HFF-Myc (cell line): ENCODE data around the gene NIPBL.
"Not testable (repeated sequence)": the region's sequence is repeated elsewhere in the genome, so short reads cannot be mapped to it uniquely, and the experiment has no call there.

Source experiments
- DNase-seq: peaks from one replicate; pipeline ENCODE4 v3.0.0-alpha.2; 2011; ENCODE audit warnings: low read depth; ENCODE audit errors: extremely low read depth
- H3K4me3 ChIP-seq: replicated peaks from 2 replicates; pipeline ENCODE4 v1.5.1; 2011; ENCODE audit warnings: low read depth, mild to moderate bottlenecking, control low read depth, low read length
- TF ChIP-seq, protein P1 (sequence below): IDR thresholded peaks from 2 replicates; pipeline ENCODE4 v1.5.1; 2012; ENCODE audit warnings: mild to moderate bottlenecking, low read depth, low read length, control low read depth; ENCODE audit errors: missing control alignments

The NIPBL gene

DNA sequence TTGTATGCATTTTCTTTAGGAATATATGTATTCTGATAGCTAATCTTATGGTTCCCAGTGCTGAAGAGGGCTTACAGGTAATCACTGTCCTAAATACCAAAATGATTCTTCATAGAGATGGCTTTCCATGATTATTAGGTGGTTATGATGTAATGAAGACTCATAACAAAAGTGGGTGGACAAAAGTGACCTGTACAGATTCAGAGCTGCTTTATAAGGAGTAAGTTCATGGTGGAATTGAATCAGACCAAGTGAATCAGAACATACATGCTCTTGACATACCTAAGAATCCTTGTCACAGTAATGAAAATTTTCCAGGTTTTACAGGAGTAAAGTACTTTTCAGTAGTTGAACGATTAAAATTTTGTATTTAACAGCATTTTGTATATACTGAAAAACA lies 105.6 kb downstream of the NIPBL start:
- TF ChIP-seq, protein P1, sequence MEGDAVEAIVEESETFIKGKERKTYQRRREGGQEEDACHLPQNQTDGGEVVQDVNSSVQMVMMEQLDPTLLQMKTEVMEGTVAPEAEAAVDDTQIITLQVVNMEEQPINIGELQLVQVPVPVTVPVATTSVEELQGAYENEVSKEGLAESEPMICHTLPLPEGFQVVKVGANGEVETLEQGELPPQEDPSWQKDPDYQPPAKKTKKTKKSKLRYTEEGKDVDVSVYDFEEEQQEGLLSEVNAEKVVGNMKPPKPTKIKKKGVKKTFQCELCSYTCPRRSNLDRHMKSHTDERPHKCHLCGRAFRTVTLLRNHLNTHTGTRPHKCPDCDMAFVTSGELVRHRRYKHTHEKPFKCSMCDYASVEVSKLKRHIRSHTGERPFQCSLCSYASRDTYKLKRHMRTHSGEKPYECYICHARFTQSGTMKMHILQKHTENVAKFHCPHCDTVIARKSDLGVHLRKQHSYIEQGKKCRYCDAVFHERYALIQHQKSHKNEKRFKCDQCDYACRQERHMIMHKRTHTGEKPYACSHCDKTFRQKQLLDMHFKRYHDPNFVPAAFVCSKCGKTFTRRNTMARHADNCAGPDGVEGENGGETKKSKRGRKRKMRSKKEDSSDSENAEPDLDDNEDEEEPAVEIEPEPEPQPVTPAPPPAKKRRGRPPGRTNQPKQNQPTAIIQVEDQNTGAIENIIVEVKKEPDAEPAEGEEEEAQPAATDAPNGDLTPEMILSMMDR: no peak
- no peak for DNase-seq

DNA sequence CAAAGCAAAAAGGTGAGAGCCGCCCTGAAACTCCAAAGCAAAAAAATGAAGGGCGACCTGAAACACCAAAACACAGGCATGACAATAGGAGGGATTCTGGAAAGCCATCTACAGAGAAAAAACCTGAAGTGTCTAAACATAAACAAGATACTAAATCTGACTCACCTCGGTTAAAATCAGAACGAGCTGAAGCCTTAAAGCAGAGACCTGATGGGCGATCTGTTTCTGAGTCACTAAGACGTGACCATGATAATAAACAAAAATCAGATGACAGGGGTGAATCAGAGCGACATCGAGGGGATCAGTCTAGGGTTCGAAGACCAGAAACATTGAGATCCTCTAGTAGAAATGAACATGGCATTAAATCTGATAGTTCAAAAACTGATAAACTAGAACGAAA lies 108.8 kb downstream of the NIPBL start:
- no peak overlapping the region for H3K4me3 ChIP-seq
- TF ChIP-seq, protein P1: no peak
- DNase-seq: no peak

More for the DNA sequence above, 105.6 kb downstream of the NIPBL start:
- no peak overlapping the region for H3K4me3 ChIP-seq

DNA sequence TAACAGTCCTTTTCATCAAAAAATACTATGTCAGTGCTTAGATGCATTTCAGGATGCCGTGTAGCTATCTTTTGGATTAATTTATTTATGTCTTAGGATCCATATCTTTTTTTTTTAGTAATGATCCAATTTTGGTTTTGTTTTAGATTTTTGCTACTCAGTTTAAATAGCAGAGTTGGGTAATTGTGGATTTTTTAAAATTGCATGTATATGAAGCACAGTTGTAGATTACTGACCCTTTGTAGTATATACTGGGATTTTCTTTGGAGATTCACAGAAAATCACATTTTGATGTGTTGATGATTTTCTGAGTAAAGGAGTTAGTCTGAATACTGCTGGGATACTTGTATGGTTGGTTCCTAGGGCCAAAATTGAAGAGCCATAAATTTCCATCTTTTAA lies 111.8 kb downstream of the NIPBL start:
- DNase-seq: no peak
- H3K4me3 ChIP-seq: no peak overlapping the region
- TF ChIP-seq, protein P1: no peak

DNA sequence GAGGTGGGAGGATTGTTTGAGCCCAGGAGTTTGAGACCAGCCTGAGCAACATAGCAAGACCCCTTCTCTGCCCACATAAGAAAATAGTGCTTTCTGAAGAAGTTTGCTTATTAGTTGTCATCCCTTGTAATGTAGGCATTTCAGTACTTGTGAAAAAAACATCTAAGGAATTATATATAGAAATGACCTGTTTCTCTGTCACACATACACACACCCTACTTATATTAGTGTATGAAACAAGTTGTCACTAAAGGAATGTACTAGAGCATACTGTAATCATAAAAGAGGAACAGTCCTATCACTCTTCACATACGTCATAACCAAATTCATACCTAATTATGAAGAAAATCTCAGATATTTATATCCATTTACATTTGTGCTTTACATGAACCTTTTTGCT lies 122.0 kb downstream of the NIPBL start:
- TF ChIP-seq, protein P1: no peak
- no peak for DNase-seq
- H3K4me3 ChIP-seq: no peak overlapping the region

DNA sequence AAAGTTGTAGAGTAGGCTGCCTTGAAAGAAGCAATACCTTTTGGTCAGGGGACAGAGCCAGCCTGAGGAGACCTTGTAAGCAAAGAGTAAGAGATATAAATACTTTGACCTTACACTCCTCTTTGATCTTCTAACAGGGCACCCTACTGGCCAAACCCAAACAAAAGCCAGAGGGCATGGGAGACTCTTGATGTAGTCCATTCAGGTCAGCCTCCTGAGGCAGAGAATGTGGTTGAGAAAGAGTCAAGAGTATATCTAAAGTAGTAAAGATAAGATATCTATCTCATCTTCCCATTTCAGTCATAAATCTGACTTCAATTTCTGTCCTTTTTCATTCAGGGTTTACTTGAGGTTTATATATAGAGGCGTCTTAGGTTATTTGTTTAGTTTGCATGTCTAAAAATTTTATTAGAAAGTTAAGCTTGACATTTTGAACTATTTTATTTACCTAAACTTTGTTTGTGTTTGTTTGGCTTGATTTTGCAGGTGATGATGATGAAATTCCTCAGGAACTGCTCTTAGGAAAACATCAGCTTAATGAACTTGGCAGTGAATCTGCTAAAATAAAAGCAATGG lies 125.7 kb downstream of the NIPBL start:
- no peak for DNase-seq
- no peak overlapping the region for H3K4me3 ChIP-seq
- TF ChIP-seq, protein P1: no peak

DNA sequence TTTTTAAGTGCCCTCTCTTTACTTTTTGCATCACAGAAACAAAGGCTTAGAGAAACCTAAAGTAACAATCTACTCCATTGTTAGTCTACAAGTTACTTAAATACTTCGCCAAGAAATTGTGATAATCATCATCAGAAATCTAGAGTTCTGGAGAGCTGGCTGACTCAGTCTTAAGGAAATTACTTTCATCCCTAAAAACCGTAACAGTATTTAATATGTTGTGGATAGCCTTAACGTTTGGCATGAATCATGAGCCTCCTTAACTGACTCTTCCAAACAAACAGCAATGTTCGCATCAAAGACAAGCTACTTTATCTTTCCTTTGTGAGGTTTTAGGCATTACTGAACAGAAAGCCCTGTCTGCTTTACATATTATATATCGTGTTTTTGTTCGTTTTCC lies 128.7 kb downstream of the NIPBL start:
- DNase-seq: no peak
- H3K4me3 ChIP-seq: no peak overlapping the region
- TF ChIP-seq, protein P1: no peak

DNA sequence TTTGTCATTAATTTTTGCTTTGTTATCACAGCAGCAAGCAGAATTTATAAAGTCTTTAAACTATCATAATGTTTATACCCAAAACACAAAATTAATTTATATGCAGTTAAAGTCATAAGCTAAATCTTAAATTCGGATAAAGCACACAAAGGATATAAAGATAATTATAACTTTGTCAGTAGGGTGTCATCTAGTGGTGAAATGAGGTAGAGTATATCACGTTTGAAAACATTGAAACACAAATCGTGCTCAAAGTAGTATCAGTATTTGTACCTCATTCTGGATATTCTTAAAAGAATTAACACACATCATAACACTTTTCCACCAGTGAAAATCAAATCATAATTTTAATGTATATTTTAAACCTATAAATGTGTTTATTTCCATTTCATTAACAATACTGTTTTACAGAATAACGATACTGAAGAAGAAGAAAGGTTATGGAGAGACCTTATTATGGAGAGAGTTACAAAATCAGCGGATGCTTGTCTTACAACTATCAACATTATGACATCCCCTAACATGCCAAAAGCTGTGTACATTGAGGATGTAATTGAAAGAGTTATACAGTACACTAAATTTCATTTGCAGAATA lies 129.5 kb downstream of the NIPBL start:
- no peak overlapping the region for H3K4me3 ChIP-seq
- TF ChIP-seq, protein P1: peak; percentile 23
- no peak for DNase-seq

DNA sequence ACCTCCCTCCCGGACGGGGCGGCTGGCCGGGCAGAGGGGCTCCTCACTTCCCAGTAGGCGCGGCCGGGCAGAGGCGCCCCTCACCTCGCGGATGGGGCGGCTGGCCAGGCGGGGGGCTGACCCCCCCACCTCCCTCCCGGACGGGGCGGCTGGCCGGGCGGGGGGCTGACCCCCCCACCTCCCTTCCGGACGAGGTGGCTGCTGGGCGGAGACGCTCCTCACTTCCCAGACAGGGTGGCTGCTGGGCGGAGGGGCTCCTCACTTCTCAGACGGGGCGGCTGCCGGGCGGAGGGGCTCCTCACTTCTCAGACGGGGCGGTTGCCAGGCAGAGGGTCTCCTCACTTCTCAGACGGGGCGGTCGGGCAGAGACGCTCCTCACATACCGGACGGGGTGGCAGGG lies 136.6 kb downstream of the NIPBL start:
- H3K4me3 ChIP-seq, DNase-seq: not testable (repeated sequence)
